PC-3 (cell line): Measurements from ENCODE around the gene SNTB2. TPM values are rescaled to one million over a fixed set of nuclear protein-coding genes. Genes with fewer than 3 reads are reported as not detected.

Experiments used
- ATAC-seq: fragments of 200-7000 bp; cut with Tn5 transposase; 2 replicates; pipeline ENCODE4 v1.9.1; 2020; ENCODE audit warnings: mild to moderate bottlenecking, moderate library complexity
- BruUV-seq: library from RNA; stranded (reverse); fragments of 400-500 nt; replicated peaks from 2 replicates; lab custom pipeline; 2021; lab: Mats Ljungman, UMichigan
- CTCF ChIA-PET: fragments of 300-600 bp; sonication (Branson Sonifier 250); formaldehyde crosslinking; loops from one replicate; lab custom pipeline; 2022; ENCODE audit warnings: antibody characterized with exemption; lab: Charles Lee
- POLR2A ChIA-PET: fragments of 300-600 bp; sonication (Branson Sonifier 250); formaldehyde crosslinking; loops from one replicate; lab custom pipeline; 2022; ENCODE audit warnings: antibody characterized with exemption; ENCODE audit not compliant: unreplicated experiment; lab: Charles Lee
- DNase-seq: peaks from one replicate; pipeline ENCODE4 v3.0.0-alpha.2; 2015
- H2AFZ ChIP-seq: fragments of 300-600 bp; sonication (generic); 2 replicates; pipeline ENCODE4 v1.6.0; 2016; ENCODE audit warnings: antibody characterized with exemption, low read length
- H3F3A ChIP-seq: fragments of 300-600 bp; sonication (generic); one replicate; pipeline ENCODE4 v1.6.0; 2017; ENCODE audit warnings: antibody characterized with exemption, low read length, control low read depth, mild to moderate bottlenecking; ENCODE audit not compliant: unreplicated experiment
- H3K27ac ChIP-seq: fragments of 300-600 bp; sonication (generic); 2 replicates; pipeline ENCODE4 v1.5.1; 2016; ENCODE audit warnings: mild to moderate bottlenecking, low read length
- H3K27me3 ChIP-seq: fragments of 300-600 bp; sonication (generic); 2 replicates; pipeline ENCODE4 v1.6.1; 2016; ENCODE audit warnings: low read length, mixed read lengths
- H3K36me3 ChIP-seq: fragments of 300-600 bp; sonication (generic); 2 replicates; pipeline ENCODE4 v1.6.1; 2016; ENCODE audit warnings: low read depth, mixed run types, low read length, mixed read lengths
- H3K4me1 ChIP-seq: fragments of 300-600 bp; sonication (generic); 2 replicates; pipeline ENCODE4 v1.5.1; 2016; ENCODE audit warnings: low read length; ENCODE audit not compliant: insufficient read depth
- H3K4me2 ChIP-seq: fragments of 300-600 bp; sonication (generic); 2 replicates; pipeline ENCODE4 v1.6.0; 2016; ENCODE audit warnings: low read length
- H3K4me3 ChIP-seq: fragments of 300-600 bp; sonication (generic); 2 replicates; pipeline ENCODE4 v1.5.1; 2016; ENCODE audit warnings: mild to moderate bottlenecking, low read length, mixed read lengths
- H3K79me2 ChIP-seq: fragments of 300-600 bp; sonication (generic); 2 replicates; pipeline ENCODE4 v1.6.1; 2017; ENCODE audit warnings: low read length, mixed read lengths
- H3K9ac ChIP-seq: fragments of 300-600 bp; sonication (generic); 2 replicates; pipeline ENCODE4 v1.6.0; 2016; ENCODE audit warnings: mild to moderate bottlenecking, low read length
- H3K9me2 ChIP-seq: fragments of 300-600 bp; sonication (generic); replicated peaks from 2 replicates; pipeline ENCODE4 v1.6.1; 2016; ENCODE audit warnings: mixed run types, low read length, mixed read lengths
- H3K9me3 ChIP-seq: fragments of 300-600 bp; sonication (generic); 2 replicates; pipeline ENCODE4 v1.6.1; 2016; ENCODE audit warnings: low read length, mixed read lengths
- H4K20me1 ChIP-seq: fragments of 300-600 bp; sonication (generic); 2 replicates; pipeline ENCODE4 v1.6.1; 2016; ENCODE audit warnings: low read length, mixed read lengths
- CTCF ChIP-seq: fragments of 300-600 bp; sonication (generic); conservative IDR thresholded peaks from 2 replicates; pipeline ENCODE4 v1.5.1; 2017; ENCODE audit warnings: antibody characterized with exemption, low read depth, mild to moderate bottlenecking, low read length
- EZH2 ChIP-seq: fragments of 300-600 bp; sonication (generic); IDR thresholded peaks from one replicate; pipeline ENCODE4 v1.6.1; 2017; ENCODE audit warnings: antibody characterized with exemption, mild to moderate bottlenecking, low read length; ENCODE audit not compliant: unreplicated experiment
- EZH2phosphoT487 ChIP-seq: fragments of 300-600 bp; sonication (generic); IDR thresholded peaks from 2 replicates; pipeline ENCODE4 v1.6.1; 2018; ENCODE audit warnings: mild to moderate bottlenecking, antibody characterized with exemption, low read length, borderline replicate concordance
- intact Hi-C: fragments of 100-400 bp; cut with micrococcal nuclease; formaldehyde crosslinking; loops from 2 replicates; pipeline ENCODE4 v1.9.0; 2023
- total RNA-seq: library from RNA; depleted of rRNA; stranded (reverse); fragments of >200 nt; gene quantifications from 2 replicates; pipeline ENCODE4 v1.2.3, GENCODE V29; 2014

Gene SNTB2
- total RNA-seq, 1 experiment from 2014 or later: 40.4 TPM

GRCh38 chr16:69329369-69330285 is 142.7 kb downstream of the SNTB2 start:
- POLR2A ChIA-PET: no interaction called here
- DNase-seq: peak; percentile 14
- H2AFZ ChIP-seq: peak overlapping the region; percentile 63; the same call in 1 of the 2 replicates
- H3K9me2 ChIP-seq: no peaks in the 10 kb centered on the region
- no peaks in the 10 kb centered on the region for H3K9me3 ChIP-seq
- H3K79me2 ChIP-seq: peaks cover 53% of the 10 kb centered on the region
- CTCF ChIA-PET: no interaction called here
- TF ChIP-seq EZH2 (no peak), CTCF (no peak), EZH2phosphoT487 (no peak)
- H3F3A ChIP-seq: no peaks in the 10 kb centered on the region
- peak overlapping the region; percentile 80 for H3K4me3 ChIP-seq
- peaks cover 21% of the 10 kb centered on the region for H3K4me1 ChIP-seq
- BruUV-seq: no TSS peak
- intact Hi-C loops: no loop called here
- ATAC-seq: peak; percentile 23
- H3K9ac ChIP-seq: peak overlapping the region; percentile 86
- H3K4me2 ChIP-seq: peak overlapping the region; percentile 96
- peak overlapping the region; percentile 32; the same call in 1 of the 2 replicates for H3K27ac ChIP-seq
- H3K27me3 ChIP-seq: no peaks in the 10 kb centered on the region
- peaks cover 21% of the 10 kb centered on the region for H3K36me3 ChIP-seq
- H4K20me1 ChIP-seq: peaks cover 10% of the 10 kb centered on the region

GRCh38 chr16:69330286-69331109 is 143.5 kb downstream of the SNTB2 start, which contains the start of gene PDF:
Gene PDF, minus strand, starts transcription at chr16:69330588. Its CDS starts 18 bp downstream, at chr16:69330570.
- CTCF ChIA-PET: no interaction called here

More at GRCh38 chr16:69330286-69331109, 143.5 kb downstream of the SNTB2 start, which contains the start of gene PDF:
- Histone ChIP-seq H3K4me1 (peaks cover 21% of the 10 kb centered on the region), H3K4me2 (peak within 1 kb of the TSS; percentile 96), H3K27ac (peak within 1 kb of the TSS; percentile 69), H3K9me2 (no peaks in the 10 kb centered on the region), H3K4me3 (peak within 1 kb of the TSS; percentile 80), H4K20me1 (peaks cover 10% of the 10 kb centered on the region), H3K9me3 (no peaks in the 10 kb centered on the region), H2AFZ (peak within 1 kb of the TSS; percentile 66), H3K9ac (peak within 1 kb of the TSS; percentile 86), H3F3A (no peaks in the 10 kb centered on the region), H3K27me3 (no peaks in the 10 kb centered on the region), H3K36me3 (peaks cover 26% of the 10 kb centered on the region), H3K79me2 (peaks cover 45% of the 10 kb centered on the region)
- ATAC-seq: peak; percentile 85
- no TSS peak for BruUV-seq
- POLR2A ChIA-PET: interaction anchor here (0.6 kb wide), 1 partner anchor 1050 kb away, joined by 7 read pairs; no protein-coding TSS in a partner anchor
- intact Hi-C loops: no loop called here
- TF ChIP-seq EZH2phosphoT487 (no peak), CTCF (no peak), EZH2 (no peak)
- DNase-seq: peak; percentile 90
